GM23338 (cell line): ENCODE measurements around the gene GOT2. TPM values are rescaled to one million over a fixed set of nuclear protein-coding genes. Genes with fewer than 3 reads are reported as not detected.

Source experiments
- ATAC-seq: fragments of 200-7000 bp; cut with Tn5 transposase; 3 replicates; pipeline ENCODE4 v1.9.1; 2020
- DNase-seq: peaks from one replicate; pipeline ENCODE4 v3.0.0-alpha.2; 2015; ENCODE audit warnings: low spot score
- H2AFZ ChIP-seq: fragments of 200-600 bp; sonication (generic); 2 replicates; pipeline ENCODE4 v1.8.0; 2016; ENCODE audit warnings: antibody characterized with exemption, mild to moderate bottlenecking, moderate library complexity
- H3F3A ChIP-seq: fragments of 200-600 bp; sonication (generic); replicated peaks from 2 replicates; pipeline ENCODE4 v1.8.0; 2017; ENCODE audit warnings: antibody characterized with exemption, mixed run types, low read depth
- H3K27ac ChIP-seq: fragments of 200-600 bp; sonication (generic); 2 replicates; pipeline ENCODE4 v1.6.1; 2016; ENCODE audit warnings: low read depth
- H3K27me3 ChIP-seq: fragments of 200-600 bp; sonication (generic); 2 replicates; pipeline ENCODE4 v1.8.0; 2016; ENCODE audit warnings: mild to moderate bottlenecking, mixed run types, moderate library complexity; ENCODE audit not compliant: insufficient read depth
- H3K36me3 ChIP-seq: fragments of 200-600 bp; sonication (generic); 2 replicates; pipeline ENCODE4 v1.8.0; 2016; ENCODE audit warnings: mild to moderate bottlenecking; ENCODE audit not compliant: insufficient read depth
- H3K4me1 ChIP-seq: fragments of 200-600 bp; sonication (generic); 2 replicates; pipeline ENCODE4 v1.8.0; 2016; ENCODE audit warnings: mild to moderate bottlenecking, moderate library complexity; ENCODE audit not compliant: insufficient read depth
- H3K4me2 ChIP-seq: fragments of 200-600 bp; sonication (generic); 2 replicates; pipeline ENCODE4 v1.7.1; 2017; ENCODE audit warnings: mixed run types
- H3K4me3 ChIP-seq: fragments of 200-600 bp; sonication (generic); 2 replicates; pipeline ENCODE4 v1.6.1; 2016; ENCODE audit warnings: mixed run types
- H3K79me2 ChIP-seq: fragments of 200-600 bp; sonication (generic); replicated peaks from 2 replicates; pipeline ENCODE4 v1.8.0; 2017; ENCODE audit warnings: mild to moderate bottlenecking; ENCODE audit not compliant: insufficient read depth
- H3K9me2 ChIP-seq: fragments of 200-600 bp; sonication (generic); 2 replicates; pipeline ENCODE4 v1.8.0; 2017; ENCODE audit not compliant: insufficient read depth
- H4K20me1 ChIP-seq: fragments of 200-600 bp; sonication (generic); replicated peaks from 2 replicates; pipeline ENCODE4 v1.8.0; 2017; ENCODE audit warnings: mild to moderate bottlenecking; ENCODE audit not compliant: insufficient read depth
- H3K27ac Mint-ChIP-seq: 2 replicates; pipeline ENCODE4 v1.8.0; 2020; ENCODE audit warnings: inconsistent platforms, mild to moderate bottlenecking, moderate library complexity, mixed read lengths
- H3K27me3 Mint-ChIP-seq: 3 replicates; pipeline ENCODE4 v1.8.0; 2022; ENCODE audit warnings: low read depth, mild to moderate bottlenecking, moderate library complexity, mixed read lengths, inconsistent platforms; ENCODE audit not compliant: insufficient read depth, poor library complexity
- H3K36me3 Mint-ChIP-seq: 3 replicates; pipeline ENCODE4 v1.8.0; 2021; ENCODE audit warnings: low read depth, mild to moderate bottlenecking, inconsistent platforms, moderate library complexity, mixed read lengths
- H3K4me1 Mint-ChIP-seq: 3 replicates; pipeline ENCODE4 v1.8.0; 2020; ENCODE audit warnings: mild to moderate bottlenecking, inconsistent platforms, mixed read lengths
- H3K4me3 Mint-ChIP-seq: 3 replicates; pipeline ENCODE4 v1.8.0; 2021; ENCODE audit warnings: moderate library complexity, mild to moderate bottlenecking, inconsistent platforms, mixed read lengths
- H3K9me3 Mint-ChIP-seq: 3 replicates; pipeline ENCODE4 v1.8.0; 2020; ENCODE audit warnings: moderate library complexity, mild to moderate bottlenecking, inconsistent platforms, mixed read lengths
- CREB1 ChIP-seq: fragments of 250-450 bp; sonication (Bioruptor Pico); IDR thresholded peaks from 2 replicates; pipeline ENCODE4 v1.5.0; 2020; ENCODE audit warnings: low read depth, mild to moderate bottlenecking, moderate library complexity
- EZH2 ChIP-seq: fragments of 200-600 bp; sonication (generic); IDR thresholded peaks from one replicate; pipeline ENCODE4 v1.8.0; 2017; ENCODE audit warnings: antibody characterized with exemption, mild to moderate bottlenecking, low read depth; ENCODE audit not compliant: unreplicated experiment
- EZH2phosphoT487 ChIP-seq: fragments of 200-600 bp; sonication (generic); IDR thresholded peaks from one replicate; pipeline ENCODE4 v1.8.1; 2018; ENCODE audit warnings: antibody characterized with exemption; ENCODE audit not compliant: unreplicated experiment
- JUNB ChIP-seq: IDR thresholded peaks from one replicate; pipeline ENCODE4 v1.6.1; 2016; ENCODE audit warnings: antibody characterized with exemption; ENCODE audit not compliant: unreplicated experiment
- NANOG ChIP-seq: IDR thresholded peaks from 2 replicates; pipeline ENCODE4 v1.6.1; 2016; ENCODE audit warnings: antibody characterized with exemption, borderline replicate concordance
- POLR2AphosphoS5 ChIP-seq: IDR thresholded peaks from 2 replicates; pipeline ENCODE4 v1.6.1; 2016; ENCODE audit warnings: antibody characterized with exemption, low read depth
- STAT1 ChIP-seq: IDR thresholded peaks from one replicate; pipeline ENCODE4 v1.6.1; 2016; ENCODE audit warnings: antibody characterized with exemption; ENCODE audit not compliant: unreplicated experiment
- ZNF331 ChIP-seq: fragments of 250-450 bp; sonication (Bioruptor Pico); IDR thresholded peaks from 2 replicates; pipeline ENCODE4 v1.5.0; 2020; ENCODE audit warnings: low read depth, mild to moderate bottlenecking, moderate library complexity
- polyA plus RNA-seq: library from polyadenylated mRNA; unstranded; fragments of >200 nt; fragmentation: Nextera tagmentation; extraction: Ambion mirVana; gene quantifications from 2 replicates; pipeline ENCODE4 v1.2.1, GENCODE V29; 2016
- total RNA-seq: library from RNA; depleted of rRNA; stranded (reverse); fragments of >200 nt; shearing (Covaris generic); gene quantifications from 2 replicates; pipeline ENCODE4 v1.2.3, GENCODE V29; 2014
- TF ChIP-seq, protein P1 (sequence below): IDR thresholded peaks from 2 replicates; pipeline ENCODE4 v1.6.1; 2016; ENCODE audit warnings: antibody characterized with exemption
- TF ChIP-seq, protein P2 (sequence below): IDR thresholded peaks from one replicate; pipeline ENCODE4 v1.6.1; 2018; ENCODE audit warnings: antibody characterized with exemption; ENCODE audit not compliant: unreplicated experiment

The GOT2 gene
- total and polyA plus RNA-seq, 2 experiments from 2014 or later = 133 to 205 TPM

DNA sequence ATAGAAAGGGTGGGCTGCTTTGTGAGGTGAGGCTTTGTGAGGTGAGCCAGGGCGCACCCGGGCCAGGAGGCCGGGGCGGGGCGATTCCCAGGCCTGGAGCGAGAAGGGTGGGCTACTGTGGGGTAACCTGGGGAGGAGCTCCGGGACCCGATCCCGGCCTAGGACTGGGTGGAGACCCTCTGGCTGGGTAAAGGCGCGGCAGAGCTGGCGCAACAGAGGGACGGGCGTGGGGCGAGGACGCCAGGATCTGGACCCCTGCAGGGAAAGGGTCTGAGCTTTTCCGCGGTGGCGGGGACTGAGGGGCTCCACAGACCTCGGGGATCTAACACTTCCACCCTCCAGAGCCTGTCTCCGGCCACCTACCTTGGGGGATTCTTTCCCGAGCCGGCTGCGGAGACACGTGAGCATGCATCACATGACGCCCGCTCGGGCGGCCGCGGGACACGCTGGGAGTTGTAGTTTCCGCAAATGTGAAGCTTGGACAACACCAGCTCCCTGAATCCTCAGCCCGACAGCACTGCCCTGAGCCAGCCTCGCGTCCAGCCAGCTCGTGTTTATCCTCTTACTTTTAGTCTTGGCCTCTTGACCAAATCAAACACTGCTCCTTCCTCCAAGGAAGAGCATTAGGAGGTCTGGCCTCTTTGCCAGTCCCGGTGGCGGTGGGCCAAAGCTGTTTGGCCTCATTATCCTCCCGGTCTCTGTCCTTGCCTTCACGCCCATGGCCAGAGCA, 49.6 kb downstream of the GOT2 start, which contains the start of gene SLC38A7 (continued):
- TF ChIP-seq EZH2 = no peak

DNA sequence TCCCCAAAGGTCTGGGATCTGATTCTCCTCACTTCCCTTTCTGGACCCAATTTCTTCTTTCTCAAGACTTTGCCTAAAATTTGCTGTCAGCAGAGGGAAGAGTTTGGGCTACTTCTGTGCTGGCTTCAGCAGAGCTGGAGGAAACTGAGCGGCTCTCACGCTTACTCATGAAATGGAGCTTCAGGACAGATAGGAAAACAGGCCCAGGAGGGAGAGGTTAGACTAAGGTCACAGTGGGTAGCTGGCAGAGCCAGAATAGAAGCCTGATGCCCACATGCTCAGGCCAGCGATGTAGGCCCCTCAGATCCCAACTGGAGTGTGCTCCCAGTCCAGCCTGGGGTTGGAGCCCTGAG, 50.1 kb downstream of the GOT2 start:
- ATAC-seq (no peak), DNase-seq (no peak)
- no peaks in the 10 kb centered on the region; the same call in 2 of the 3 replicates for H3K9me3 Mint-ChIP-seq
- H3F3A ChIP-seq = no peaks in the 10 kb centered on the region
- peaks cover 3% of the 10 kb centered on the region; the same call in 2 of the 3 replicates for H3K36me3 Mint-ChIP-seq
- no peaks in the 10 kb centered on the region for H3K36me3 ChIP-seq
- peaks cover 9% of the 10 kb centered on the region for H3K4me1 ChIP-seq
- H2AFZ ChIP-seq = peak overlapping the region; percentile 100
- peak overlapping the region; percentile 97 for H3K4me2 ChIP-seq
- peaks cover 8% of the 10 kb centered on the region for H3K27me3 Mint-ChIP-seq
- peaks cover 2% of the 10 kb centered on the region; the same call in 1 of the 2 replicates for H4K20me1 ChIP-seq
- TF ChIP-seq STAT1 (no peak), NANOG (no peak), CREB1 (CRISPR knock-in tag) (no peak), ZNF331 (no peak)
- TF ChIP-seq, protein P1, sequence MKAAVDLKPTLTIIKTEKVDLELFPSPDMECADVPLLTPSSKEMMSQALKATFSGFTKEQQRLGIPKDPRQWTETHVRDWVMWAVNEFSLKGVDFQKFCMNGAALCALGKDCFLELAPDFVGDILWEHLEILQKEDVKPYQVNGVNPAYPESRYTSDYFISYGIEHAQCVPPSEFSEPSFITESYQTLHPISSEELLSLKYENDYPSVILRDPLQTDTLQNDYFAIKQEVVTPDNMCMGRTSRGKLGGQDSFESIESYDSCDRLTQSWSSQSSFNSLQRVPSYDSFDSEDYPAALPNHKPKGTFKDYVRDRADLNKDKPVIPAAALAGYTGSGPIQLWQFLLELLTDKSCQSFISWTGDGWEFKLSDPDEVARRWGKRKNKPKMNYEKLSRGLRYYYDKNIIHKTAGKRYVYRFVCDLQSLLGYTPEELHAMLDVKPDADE = no peak
- TF ChIP-seq, protein P2, sequence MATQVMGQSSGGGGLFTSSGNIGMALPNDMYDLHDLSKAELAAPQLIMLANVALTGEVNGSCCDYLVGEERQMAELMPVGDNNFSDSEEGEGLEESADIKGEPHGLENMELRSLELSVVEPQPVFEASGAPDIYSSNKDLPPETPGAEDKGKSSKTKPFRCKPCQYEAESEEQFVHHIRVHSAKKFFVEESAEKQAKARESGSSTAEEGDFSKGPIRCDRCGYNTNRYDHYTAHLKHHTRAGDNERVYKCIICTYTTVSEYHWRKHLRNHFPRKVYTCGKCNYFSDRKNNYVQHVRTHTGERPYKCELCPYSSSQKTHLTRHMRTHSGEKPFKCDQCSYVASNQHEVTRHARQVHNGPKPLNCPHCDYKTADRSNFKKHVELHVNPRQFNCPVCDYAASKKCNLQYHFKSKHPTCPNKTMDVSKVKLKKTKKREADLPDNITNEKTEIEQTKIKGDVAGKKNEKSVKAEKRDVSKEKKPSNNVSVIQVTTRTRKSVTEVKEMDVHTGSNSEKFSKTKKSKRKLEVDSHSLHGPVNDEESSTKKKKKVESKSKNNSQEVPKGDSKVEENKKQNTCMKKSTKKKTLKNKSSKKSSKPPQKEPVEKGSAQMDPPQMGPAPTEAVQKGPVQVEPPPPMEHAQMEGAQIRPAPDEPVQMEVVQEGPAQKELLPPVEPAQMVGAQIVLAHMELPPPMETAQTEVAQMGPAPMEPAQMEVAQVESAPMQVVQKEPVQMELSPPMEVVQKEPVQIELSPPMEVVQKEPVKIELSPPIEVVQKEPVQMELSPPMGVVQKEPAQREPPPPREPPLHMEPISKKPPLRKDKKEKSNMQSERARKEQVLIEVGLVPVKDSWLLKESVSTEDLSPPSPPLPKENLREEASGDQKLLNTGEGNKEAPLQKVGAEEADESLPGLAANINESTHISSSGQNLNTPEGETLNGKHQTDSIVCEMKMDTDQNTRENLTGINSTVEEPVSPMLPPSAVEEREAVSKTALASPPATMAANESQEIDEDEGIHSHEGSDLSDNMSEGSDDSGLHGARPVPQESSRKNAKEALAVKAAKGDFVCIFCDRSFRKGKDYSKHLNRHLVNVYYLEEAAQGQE = no peak
- H3K4me1 Mint-ChIP-seq = peaks cover 8% of the 10 kb centered on the region; the same call in 2 of the 3 replicates
- H3K27ac Mint-ChIP-seq = peak overlapping the region; percentile 93; the same call in 1 of the 2 replicates
- no peaks in the 10 kb centered on the region for H3K27me3 ChIP-seq
- H3K79me2 ChIP-seq = peaks cover 12% of the 10 kb centered on the region
- H3K4me3 ChIP-seq = peak overlapping the region; percentile 96
- peak overlapping the region; percentile 96 for H3K4me3 Mint-ChIP-seq
- no peaks in the 10 kb centered on the region for H3K9me2 ChIP-seq
- no peak overlapping the region for H3K27ac ChIP-seq

DNA sequence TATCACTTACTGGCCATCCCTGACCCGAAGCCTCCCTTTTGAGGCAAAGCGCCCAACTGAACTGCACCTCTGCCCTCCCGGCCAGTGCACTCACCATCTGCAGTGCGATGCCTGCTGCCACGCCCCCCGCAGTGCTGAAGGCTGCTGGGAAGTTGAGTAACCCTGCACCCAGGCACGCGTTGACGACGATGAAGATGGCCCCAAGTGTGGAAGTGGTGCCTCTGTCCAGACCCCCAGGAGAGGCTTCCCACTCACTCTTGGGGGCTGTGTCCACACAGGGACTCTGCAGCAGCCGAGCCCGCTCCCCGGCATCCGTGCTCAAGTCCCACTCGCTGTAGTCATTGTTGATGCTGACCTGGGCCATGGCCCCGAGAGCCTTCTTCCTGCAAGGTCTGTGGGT, 54.4 kb downstream of the GOT2 start:
- no peaks in the 10 kb centered on the region; the same call in 2 of the 3 replicates for H3K9me3 Mint-ChIP-seq
- no peak for ATAC-seq
- no peak for TF ChIP-seq STAT1
- TF ChIP-seq, protein P2 = no peak
- TF ChIP-seq EZH2phosphoT487 = no peak
- TF ChIP-seq POLR2AphosphoS5 = no peak
- TF ChIP-seq JUNB = no peak

More for the DNA sequence above, 54.4 kb downstream of the GOT2 start:
- Mint-ChIP-seq H3K27me3 (peaks cover 7% of the 10 kb centered on the region), H3K36me3 (peaks cover 16% of the 10 kb centered on the region), H3K4me3 (no peak overlapping the region), H3K27ac (no peak overlapping the region), H3K4me1 (peaks cover 7% of the 10 kb centered on the region; the same call in 2 of the 3 replicates)
- H3K9me2 ChIP-seq = no peaks in the 10 kb centered on the region
- no peak overlapping the region for H3K4me2 ChIP-seq
- H3K27me3 ChIP-seq = no peaks in the 10 kb centered on the region
- H3K36me3 ChIP-seq = no peaks in the 10 kb centered on the region; the same call in 1 of the 2 replicates
- DNase-seq = no peak
- peaks cover 6% of the 10 kb centered on the region for H3K4me1 ChIP-seq
- H2AFZ ChIP-seq = no peak overlapping the region
- peaks cover 4% of the 10 kb centered on the region; the same call in 1 of the 2 replicates for H4K20me1 ChIP-seq
- no peak overlapping the region for H3K4me3 ChIP-seq
- H3K27ac ChIP-seq = no peak overlapping the region
- peaks cover 12% of the 10 kb centered on the region for H3K79me2 ChIP-seq
- H3F3A ChIP-seq = no peaks in the 10 kb centered on the region
